B cell (primary cell): ENCODE data around the gene NTMT1. TPM values are rescaled to one million over a fixed set of nuclear protein-coding genes. Genes with fewer than 3 reads are reported as not detected.

Experiments used
- ATAC-seq: fragments of 200-7000 bp; cut with Tn5 transposase; one replicate; pipeline ENCODE4 v1.10.0; 2021; ENCODE audit warnings: low read depth, mild to moderate bottlenecking, moderate number of reproducible peaks, moderate library complexity
- CTCF ChIA-PET: fragments of 350-600 bp; sonication (Branson Sonifier 250); formaldehyde crosslinking; loops from one replicate; lab custom pipeline; 2021; ENCODE audit warnings: antibody characterized with exemption, inconsistent platforms; lab: Charles Lee
- POLR2A ChIA-PET: fragments of 350-600 bp; sonication (Branson Sonifier 250); formaldehyde crosslinking; loops from one replicate; lab custom pipeline; 2021; ENCODE audit warnings: antibody characterized with exemption; lab: Charles Lee
- DNase-seq: peaks from one replicate; pipeline ENCODE4 v3.0.0; 2013
- H2AFZ ChIP-seq: 2 replicates; pipeline ENCODE4 v1.6.1; 2012; ENCODE audit warnings: mild to moderate bottlenecking, low read depth, low read length; ENCODE audit not compliant: insufficient read depth, poor library complexity, severe bottlenecking
- H3K27ac ChIP-seq, 2 donors: 1 replicate in 1 of 2; 2 replicates in 1 of 2; pipeline ENCODE4 v1.5.1; 2012 to 2013; ENCODE audit warnings: low read length in 2 of 2, mild to moderate bottlenecking in 2 of 2, moderate library complexity in 1 of 2
- H3K27me3 ChIP-seq, 4 experiments: fragments of 200-600 bp in 1 of 4; sonication (generic) in 1 of 4; replicated peaks in 1 of 4; 1 replicate in 2 of 4; 2 replicates in 2 of 4; pipeline versions ENCODE4 v1.6.1 to v1.7.0; 2013 to 2016; ENCODE audit warnings: low read length in 3 of 4, mild to moderate bottlenecking in 2 of 4, mixed read lengths in 1 of 4, moderate library complexity in 1 of 4; ENCODE audit not compliant: insufficient read depth in 4 of 4, control insufficient read depth in 3 of 4; ENCODE audit errors: control extremely low read depth in 1 of 4
- H3K36me3 ChIP-seq, 2 experiments: replicated peaks in 1 of 2; 1 replicate in 1 of 2; 2 replicates in 1 of 2; pipeline versions ENCODE4 v1.6.1 to v1.7.1; 2013; ENCODE audit warnings: low read length in 1 of 2; ENCODE audit not compliant: insufficient read depth in 2 of 2, control insufficient read depth in 1 of 2; ENCODE audit errors: control extremely low read depth in 1 of 2, extremely low read depth in 1 of 2
- H3K4me1 ChIP-seq, 2 donors: fragments of 200-600 bp in 1 of 2; sonication (generic) in 1 of 2; 1 replicate in 1 of 2; 2 replicates in 1 of 2; pipeline versions ENCODE4 v1.5.1 to v1.6.1; 2013 to 2017; ENCODE audit warnings: low read length in 2 of 2; ENCODE audit not compliant: control insufficient read depth in 2 of 2, insufficient read depth in 2 of 2
- H3K4me2 ChIP-seq: replicated peaks from 2 replicates; pipeline ENCODE3; 2012; ENCODE audit warnings: mild to moderate bottlenecking, low read depth, low read length; ENCODE audit not compliant: poor library complexity, severe bottlenecking
- H3K4me3 ChIP-seq, 5 experiments: fragments of 200-600 bp in 1 of 5; sonication (generic) in 1 of 5; 1 replicate in 3 of 5; 2 replicates in 2 of 5; pipeline versions ENCODE4 v1.5.1 to v1.7.0; 2011 to 2016; ENCODE audit warnings: low read length in 4 of 5, mild to moderate bottlenecking in 4 of 5, low read depth in 2 of 5, control low read depth in 1 of 5, moderate library complexity in 1 of 5; ENCODE audit not compliant: insufficient read depth in 1 of 5; ENCODE audit errors: control extremely low read depth in 1 of 5, extremely low read depth in 1 of 5
- H3K79me2 ChIP-seq: fragments of 200-600 bp; sonication (generic); one replicate; pipeline ENCODE4 v1.6.0; 2016; ENCODE audit warnings: low read length; ENCODE audit not compliant: control insufficient read depth, insufficient read depth
- H3K9ac ChIP-seq: fragments of 200-600 bp; sonication (generic); 2 replicates; pipeline ENCODE4 v1.6.1; 2017; ENCODE audit warnings: mild to moderate bottlenecking, low read length, moderate library complexity
- H3K9me3 ChIP-seq, 3 donors: one replicate each; pipeline versions ENCODE4 v1.6.1 to v1.7.1; 2013; ENCODE audit warnings: low read length in 2 of 3; ENCODE audit not compliant: control insufficient read depth in 2 of 3, insufficient read depth in 1 of 3; ENCODE audit errors: control extremely low read depth in 1 of 3
- H4K20me1 ChIP-seq: 2 replicates; pipeline ENCODE4 v1.6.0; 2012; ENCODE audit warnings: mild to moderate bottlenecking, low read length; ENCODE audit not compliant: insufficient read depth, control insufficient read depth, poor library complexity, severe bottlenecking
- H3K27ac Mint-ChIP-seq: one replicate; pipeline ENCODE4 v1.8.0; 2021; ENCODE audit warnings: mixed read lengths
- H3K27me3 Mint-ChIP-seq: one replicate; pipeline ENCODE4 v1.8.0; 2021; ENCODE audit warnings: mixed read lengths
- H3K4me1 Mint-ChIP-seq: one replicate; pipeline ENCODE4 v1.8.0; 2021; ENCODE audit warnings: mixed read lengths
- H3K4me3 Mint-ChIP-seq: one replicate; pipeline ENCODE4 v1.8.0; 2021; ENCODE audit warnings: mixed read lengths
- H3K9me3 Mint-ChIP-seq: one replicate; pipeline ENCODE4 v1.8.0; 2022; ENCODE audit warnings: mixed read lengths; ENCODE audit not compliant: insufficient read depth
- EZH2 ChIP-seq: IDR thresholded peaks from 2 replicates; pipeline ENCODE4 v1.6.1; 2012; ENCODE audit warnings: borderline replicate concordance, low read depth, mild to moderate bottlenecking, moderate library complexity, low read length; ENCODE audit not compliant: insufficient read depth, poor library complexity, severe bottlenecking
- WGBS: methylation state at CpG from one replicate; pipeline ENCODE4 v1.1.5; 2013; ENCODE audit warnings: missing lambda C conversion rate; ENCODE audit not compliant: insufficient coverage; 5-methylcytosine and 5-hydroxymethylcytosine counted together
- intact Hi-C: fragments of 100-400 bp; cut with micrococcal nuclease; formaldehyde crosslinking; loops from one replicate; pipeline ENCODE4 v1.10.0; 2022
- polyA plus RNA-seq: library from polyadenylated mRNA; depleted of rRNA; stranded (reverse); fragments of >200 nt; gene quantifications from 2 replicates; pipeline ENCODE4 v1.2.3, GENCODE V29; 2012
- total RNA-seq, 2 donors: library from RNA; stranded (reverse); fragments of 120-200 nt in 1 of 2; gene quantifications; 1 replicate in 1 of 2; 2 replicates in 1 of 2; pipeline versions ENCODE4 v1.2.3 to v1.2.4, GENCODE V29; 2013 to 2022
- TF ChIP-seq, protein P1 (sequence below): fragments of 200-600 bp; IDR thresholded peaks from one replicate; pipeline ENCODE4 v1.8.0; 2022; ENCODE audit warnings: antibody characterized with exemption, mild to moderate bottlenecking

The NTMT1 gene
- total and polyA plus RNA-seq, 2 donors (not counting 1 experiment from before 2014, with no cell fraction given): 21.8 to 35.3 TPM

DNA sequence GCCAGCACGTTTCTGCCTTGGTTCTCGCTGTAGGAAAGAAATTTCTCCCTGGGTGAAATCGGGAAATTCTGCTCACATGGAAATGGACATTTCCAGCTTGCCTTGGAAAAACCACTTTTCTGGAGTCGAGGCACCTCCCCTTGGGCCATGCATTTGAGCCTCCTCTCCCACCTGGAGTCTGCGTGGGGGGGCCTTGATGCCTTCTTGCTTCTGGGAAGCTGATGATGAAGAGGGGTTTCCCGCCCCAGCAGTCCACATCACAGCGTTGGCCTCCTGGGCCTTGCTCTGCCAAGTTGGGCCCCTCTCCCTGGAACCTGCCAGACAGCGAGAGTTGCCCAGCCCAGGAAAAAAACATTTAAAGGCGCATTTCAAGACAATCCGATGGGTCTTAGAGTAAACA, 17.7 kb downstream of the NTMT1 start:
- Histone ChIP-seq H2AFZ (no peak overlapping the region), H3K79me2 (peaks cover 29% of the 10 kb centered on the region), H3K9ac (no peak overlapping the region), H3K27ac (no peak overlapping the region), H3K36me3 (peaks cover 0 to 10% of the 10 kb centered on the region in 2 experiments), H3K9me3 (peaks cover 0 to 5% (median 0%) of the 10 kb centered on the region in 3 donors), H3K4me1 (peaks cover 12 to 17% of the 10 kb centered on the region in 2 donors), H4K20me1 (peaks cover 32% of the 10 kb centered on the region), H3K4me2 (no peak overlapping the region), H3K27me3 (no peaks in the 10 kb centered on the region), H3K4me3 (no peak overlapping the region)
- ATAC-seq: no peak
- peaks cover 5% of the 10 kb centered on the region for H3K27me3 Mint-ChIP-seq
- WGBS: 91% methylated on average over 6 of the region's 10 CpGs
- CTCF ChIA-PET: interaction anchor here (0.7 to 6.2 kb wide), 8 partner anchors 18 to 547 kb away, joined by 3 to 66 read pairs (median 4); partner anchors contain the start of gene NTMT1
- H3K27ac Mint-ChIP-seq: no peak overlapping the region
- peaks cover 21% of the 10 kb centered on the region for H3K4me1 Mint-ChIP-seq
- no peaks in the 10 kb centered on the region for H3K9me3 Mint-ChIP-seq
- intact Hi-C loops: loop anchor here (5.0 kb wide), 1 partner anchor 94 kb away; no protein-coding TSS in a partner anchor
- POLR2A ChIA-PET: interaction anchor here (0.7 kb wide), 1 partner anchor 217 kb away, joined by 3 read pairs; no protein-coding TSS in a partner anchor
- no peak for DNase-seq
- TF ChIP-seq, protein P1, sequence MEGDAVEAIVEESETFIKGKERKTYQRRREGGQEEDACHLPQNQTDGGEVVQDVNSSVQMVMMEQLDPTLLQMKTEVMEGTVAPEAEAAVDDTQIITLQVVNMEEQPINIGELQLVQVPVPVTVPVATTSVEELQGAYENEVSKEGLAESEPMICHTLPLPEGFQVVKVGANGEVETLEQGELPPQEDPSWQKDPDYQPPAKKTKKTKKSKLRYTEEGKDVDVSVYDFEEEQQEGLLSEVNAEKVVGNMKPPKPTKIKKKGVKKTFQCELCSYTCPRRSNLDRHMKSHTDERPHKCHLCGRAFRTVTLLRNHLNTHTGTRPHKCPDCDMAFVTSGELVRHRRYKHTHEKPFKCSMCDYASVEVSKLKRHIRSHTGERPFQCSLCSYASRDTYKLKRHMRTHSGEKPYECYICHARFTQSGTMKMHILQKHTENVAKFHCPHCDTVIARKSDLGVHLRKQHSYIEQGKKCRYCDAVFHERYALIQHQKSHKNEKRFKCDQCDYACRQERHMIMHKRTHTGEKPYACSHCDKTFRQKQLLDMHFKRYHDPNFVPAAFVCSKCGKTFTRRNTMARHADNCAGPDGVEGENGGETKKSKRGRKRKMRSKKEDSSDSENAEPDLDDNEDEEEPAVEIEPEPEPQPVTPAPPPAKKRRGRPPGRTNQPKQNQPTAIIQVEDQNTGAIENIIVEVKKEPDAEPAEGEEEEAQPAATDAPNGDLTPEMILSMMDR: no peak
- TF ChIP-seq EZH2: no peak
- H3K4me3 Mint-ChIP-seq: peak overlapping the region; percentile 62

DNA sequence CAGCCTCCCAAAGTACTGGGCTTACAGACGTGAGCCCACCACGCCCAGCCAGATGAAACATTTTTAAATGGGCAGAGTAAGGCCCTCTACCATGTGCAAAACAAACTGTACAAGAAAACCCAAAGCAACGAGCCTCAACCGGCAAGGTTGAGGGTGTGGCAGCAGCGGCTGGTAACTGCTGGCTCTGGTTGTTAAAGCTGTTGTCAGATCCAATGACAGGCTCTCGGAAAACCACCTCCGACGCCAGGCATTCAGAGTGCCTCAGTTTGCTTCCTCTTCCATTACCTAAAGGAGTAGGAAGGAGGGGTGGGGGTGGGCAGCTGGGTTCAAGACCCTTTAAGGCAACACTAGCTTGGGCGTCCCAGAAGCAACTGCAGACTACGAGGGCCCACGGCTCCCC, 18.4 kb downstream of the NTMT1 start:
- Histone ChIP-seq H3K4me3 (no peak overlapping the region), H4K20me1 (peaks cover 26% of the 10 kb centered on the region), H3K4me1 (peaks cover 12 to 17% of the 10 kb centered on the region in 2 donors), H2AFZ (no peak overlapping the region), H3K9me3 (peaks cover 0 to 5% (median 0%) of the 10 kb centered on the region in 3 donors), H3K79me2 (peaks cover 26% of the 10 kb centered on the region), H3K9ac (no peak overlapping the region), H3K4me2 (no peak overlapping the region), H3K36me3 (peaks cover 0 to 3% of the 10 kb centered on the region in 2 experiments), H3K27me3 (no peaks in the 10 kb centered on the region), H3K27ac (no peak overlapping the region)
- intact Hi-C loops: loop anchor here (5.0 kb wide), 1 partner anchor 93 kb away; no protein-coding TSS in a partner anchor
- POLR2A ChIA-PET: no interaction called here
- Mint-ChIP-seq H3K27me3 (peaks cover 5% of the 10 kb centered on the region), H3K4me1 (peaks cover 21% of the 10 kb centered on the region), H3K4me3 (no peak overlapping the region), H3K27ac (no peak overlapping the region), H3K9me3 (no peaks in the 10 kb centered on the region)
- 79% methylated on average over 8 of the region's 11 CpGs for WGBS
- ATAC-seq (no peak), DNase-seq (no peak)
- CTCF ChIA-PET: interaction anchor here (2.0 to 6.2 kb wide), 2 partner anchors 18 to 138 kb away, joined by 6 to 66 read pairs; partner anchors contain the start of gene NTMT1
- TF ChIP-seq, protein P1: no peak
- TF ChIP-seq EZH2: no peak
